ENCODE data around the gene CPTP. TPM values are rescaled to one million over a fixed set of nuclear protein-coding genes. Genes with fewer than 3 reads are reported as not detected.

CPTP gene
- total RNA-seq, 1 experiment from 2014 or later: 52.2 TPM

DNA sequence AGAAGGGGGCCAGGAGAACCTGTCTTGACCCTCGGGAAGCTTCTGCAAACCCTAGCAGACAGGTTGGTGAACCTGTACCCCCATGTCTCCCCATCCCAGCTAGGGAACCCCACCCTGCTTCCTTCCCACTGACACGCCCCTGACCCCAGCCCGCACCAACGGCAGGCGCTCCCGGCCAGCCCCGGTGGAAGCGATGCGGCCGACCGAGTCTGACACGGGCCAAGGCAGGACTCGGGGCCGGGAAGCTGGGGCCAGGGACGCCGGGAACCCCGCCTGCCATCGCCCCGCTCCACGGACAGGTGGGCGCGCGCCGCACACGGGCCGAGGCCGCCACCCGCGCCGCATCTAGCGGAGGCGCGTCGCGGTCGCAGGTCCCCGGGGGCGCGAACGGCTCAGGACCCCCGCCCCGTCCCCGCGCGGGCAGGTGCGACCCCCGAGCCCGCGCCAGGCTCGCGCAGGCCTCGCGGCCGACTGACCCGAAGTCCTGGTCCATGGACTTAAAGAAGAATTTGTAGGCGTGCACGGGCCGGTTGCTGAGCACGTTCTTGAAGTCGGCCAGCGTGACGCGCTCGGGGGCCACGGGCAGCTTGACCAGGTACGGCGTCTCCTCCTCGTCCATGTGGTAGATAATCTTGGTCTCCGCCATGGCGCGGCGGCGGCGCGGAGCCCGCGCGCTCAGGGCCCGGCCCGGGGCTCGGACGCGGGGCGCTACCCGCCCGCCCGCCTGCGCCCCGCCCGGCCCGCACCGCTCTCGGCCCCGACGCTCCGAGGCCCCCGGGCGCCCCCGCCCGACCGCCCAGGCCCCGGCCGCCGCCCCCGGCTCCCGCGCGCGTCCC lies 24.0 kb downstream of the CPTP start:
- ATAC-seq (peak; percentile 2), DNase-seq (ENCODE audit: low read depth, low spot score) (no peak)
- H3K36me3 ChIP-seq (ENCODE audit: control insufficient read depth, insufficient read depth, low read length): no peaks in the 10 kb centered on the region; the same call in 1 of the 2 replicates
- in situ Hi-C loops (cut with HindIII; ENCODE audit: low pct_unique_long_range_greater_than_20kb, low sequenced_read_pairs): no loop called here
- H3K27ac ChIP-seq (ENCODE audit: low read length): peak overlapping the region; percentile 93
- POLR2A ChIA-PET: interaction anchor here (0.5 to 0.6 kb wide), 2 partner anchors 156 to 388 kb away, joined by 3 read pairs; no protein-coding TSS in a partner anchor
- peak overlapping the region; percentile 74 to 85 for H3K4me3 ChIP-seq (ENCODE audit: low read depth in 2 of 2, low read length in 2 of 2)
- intact Hi-C loops (cut with micrococcal nuclease; ENCODE audit: unreplicated experiment): no loop called here
- CTCF ChIA-PET: no interaction called here
- H3K9me3 ChIP-seq (ENCODE audit: control insufficient read depth, insufficient read depth, low read depth, low read length): no peaks in the 10 kb centered on the region
- BruUV-seq (replicated peaks): no TSS peak
- no peaks in the 10 kb centered on the region for H3K27me3 ChIP-seq (ENCODE audit: control insufficient read depth, insufficient read depth, low read length)
- H3K4me1 ChIP-seq (ENCODE audit: control insufficient read depth, insufficient read depth, low read length): peaks cover 60% of the 10 kb centered on the region
- TF ChIP-seq, protein P1, sequence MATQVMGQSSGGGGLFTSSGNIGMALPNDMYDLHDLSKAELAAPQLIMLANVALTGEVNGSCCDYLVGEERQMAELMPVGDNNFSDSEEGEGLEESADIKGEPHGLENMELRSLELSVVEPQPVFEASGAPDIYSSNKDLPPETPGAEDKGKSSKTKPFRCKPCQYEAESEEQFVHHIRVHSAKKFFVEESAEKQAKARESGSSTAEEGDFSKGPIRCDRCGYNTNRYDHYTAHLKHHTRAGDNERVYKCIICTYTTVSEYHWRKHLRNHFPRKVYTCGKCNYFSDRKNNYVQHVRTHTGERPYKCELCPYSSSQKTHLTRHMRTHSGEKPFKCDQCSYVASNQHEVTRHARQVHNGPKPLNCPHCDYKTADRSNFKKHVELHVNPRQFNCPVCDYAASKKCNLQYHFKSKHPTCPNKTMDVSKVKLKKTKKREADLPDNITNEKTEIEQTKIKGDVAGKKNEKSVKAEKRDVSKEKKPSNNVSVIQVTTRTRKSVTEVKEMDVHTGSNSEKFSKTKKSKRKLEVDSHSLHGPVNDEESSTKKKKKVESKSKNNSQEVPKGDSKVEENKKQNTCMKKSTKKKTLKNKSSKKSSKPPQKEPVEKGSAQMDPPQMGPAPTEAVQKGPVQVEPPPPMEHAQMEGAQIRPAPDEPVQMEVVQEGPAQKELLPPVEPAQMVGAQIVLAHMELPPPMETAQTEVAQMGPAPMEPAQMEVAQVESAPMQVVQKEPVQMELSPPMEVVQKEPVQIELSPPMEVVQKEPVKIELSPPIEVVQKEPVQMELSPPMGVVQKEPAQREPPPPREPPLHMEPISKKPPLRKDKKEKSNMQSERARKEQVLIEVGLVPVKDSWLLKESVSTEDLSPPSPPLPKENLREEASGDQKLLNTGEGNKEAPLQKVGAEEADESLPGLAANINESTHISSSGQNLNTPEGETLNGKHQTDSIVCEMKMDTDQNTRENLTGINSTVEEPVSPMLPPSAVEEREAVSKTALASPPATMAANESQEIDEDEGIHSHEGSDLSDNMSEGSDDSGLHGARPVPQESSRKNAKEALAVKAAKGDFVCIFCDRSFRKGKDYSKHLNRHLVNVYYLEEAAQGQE (IDR thresholded peaks at IDR 0.05; ENCODE audit: insufficient read depth in 1 of 2, low read depth in 2 of 2, low read length in 1 of 2): no peak
- TF ChIP-seq SIN3A (IDR thresholded peaks at IDR 0.05; ENCODE audit: borderline replicate concordance, insufficient read depth, low read depth, low read length): peak; percentile 29; the same call in 1 of the 2 replicates

DNA sequence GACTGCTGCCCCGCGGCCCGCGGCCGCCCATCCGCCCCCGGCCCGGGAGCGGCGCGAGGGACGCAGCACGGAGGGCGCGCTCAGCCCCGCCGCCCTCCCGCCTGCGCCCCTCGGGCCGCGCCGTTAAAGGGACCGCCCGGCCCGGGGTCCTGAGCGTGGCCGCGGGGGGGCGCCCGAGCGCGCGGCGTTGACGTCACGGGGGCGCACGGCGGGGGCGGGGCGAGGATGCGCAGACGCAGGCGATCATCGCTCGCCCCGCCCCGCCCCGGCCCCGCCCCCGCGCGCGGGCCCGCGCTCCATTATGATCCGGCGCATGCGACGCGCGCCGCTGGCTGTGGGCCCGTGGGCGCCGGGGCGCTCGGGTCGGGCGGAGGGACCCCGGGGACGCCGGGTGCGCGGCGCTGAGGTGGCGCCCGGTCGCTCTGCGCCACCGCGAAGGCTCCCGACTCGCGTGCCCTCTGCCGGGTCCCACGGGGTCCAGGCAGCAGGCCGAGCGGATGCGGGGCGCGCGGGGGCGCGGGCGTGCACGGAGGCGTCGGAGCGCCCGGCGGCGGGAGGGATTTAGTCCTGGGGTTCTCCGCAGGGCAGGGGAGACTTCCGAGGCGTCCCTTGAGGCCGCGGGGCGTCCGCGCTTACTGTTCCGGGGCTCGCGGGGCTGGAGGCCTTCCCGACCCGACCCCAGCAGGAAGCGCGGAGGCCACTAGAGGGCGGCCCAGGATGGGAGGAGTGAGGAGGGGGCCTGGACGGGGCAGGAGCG lies 24.8 kb downstream of the CPTP start, which contains the start of gene DVL1:
Gene DVL1 (minus strand): TSS at position 163 of the 757 bp plus-strand sequence. CDS start 353 bp downstream, outside the sequence.
- POLR2A ChIA-PET: interaction anchor here (0.6 kb wide), 1 partner anchor 155 kb away, joined by 3 read pairs; no protein-coding TSS in a partner anchor
- intact Hi-C loops (cut with micrococcal nuclease; ENCODE audit: unreplicated experiment): no loop called here
- peaks cover 57% of the 10 kb centered on the region for H3K4me1 ChIP-seq (ENCODE audit: control insufficient read depth, insufficient read depth, low read length)

More for the DNA sequence above, 24.8 kb downstream of the CPTP start, which contains the start of gene DVL1:
- in situ Hi-C loops (cut with HindIII; ENCODE audit: low pct_unique_long_range_greater_than_20kb, low sequenced_read_pairs): no loop called here
- no peaks in the 10 kb centered on the region for H3K9me3 ChIP-seq (ENCODE audit: control insufficient read depth, insufficient read depth, low read depth, low read length)
- TF ChIP-seq, protein P2, sequence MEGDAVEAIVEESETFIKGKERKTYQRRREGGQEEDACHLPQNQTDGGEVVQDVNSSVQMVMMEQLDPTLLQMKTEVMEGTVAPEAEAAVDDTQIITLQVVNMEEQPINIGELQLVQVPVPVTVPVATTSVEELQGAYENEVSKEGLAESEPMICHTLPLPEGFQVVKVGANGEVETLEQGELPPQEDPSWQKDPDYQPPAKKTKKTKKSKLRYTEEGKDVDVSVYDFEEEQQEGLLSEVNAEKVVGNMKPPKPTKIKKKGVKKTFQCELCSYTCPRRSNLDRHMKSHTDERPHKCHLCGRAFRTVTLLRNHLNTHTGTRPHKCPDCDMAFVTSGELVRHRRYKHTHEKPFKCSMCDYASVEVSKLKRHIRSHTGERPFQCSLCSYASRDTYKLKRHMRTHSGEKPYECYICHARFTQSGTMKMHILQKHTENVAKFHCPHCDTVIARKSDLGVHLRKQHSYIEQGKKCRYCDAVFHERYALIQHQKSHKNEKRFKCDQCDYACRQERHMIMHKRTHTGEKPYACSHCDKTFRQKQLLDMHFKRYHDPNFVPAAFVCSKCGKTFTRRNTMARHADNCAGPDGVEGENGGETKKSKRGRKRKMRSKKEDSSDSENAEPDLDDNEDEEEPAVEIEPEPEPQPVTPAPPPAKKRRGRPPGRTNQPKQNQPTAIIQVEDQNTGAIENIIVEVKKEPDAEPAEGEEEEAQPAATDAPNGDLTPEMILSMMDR (IDR thresholded peaks at IDR 0.05): peak; percentile 79; the same call in 1 of the 2 replicates
- no peak; the same call in 1 of the 2 replicates for TF ChIP-seq TCF7L2 (IDR thresholded peaks at IDR 0.05; ENCODE audit: low read depth, low read length)
- H3K4me3 ChIP-seq (ENCODE audit: low read depth in 2 of 2, low read length in 2 of 2): peak within 1 kb of the TSS; percentile 74 to 85
- peak; percentile 37 for ATAC-seq
- CTCF ChIA-PET: no interaction called here
- BruUV-seq (replicated peaks): no TSS peak
- DNase-seq (ENCODE audit: low read depth, low spot score): no peak
- H3K27me3 ChIP-seq (ENCODE audit: control insufficient read depth, insufficient read depth, low read length): no peaks in the 10 kb centered on the region
- peak within 1 kb of the TSS; percentile 93 for H3K27ac ChIP-seq (ENCODE audit: low read length)
- no peaks in the 10 kb centered on the region; the same call in 1 of the 2 replicates for H3K36me3 ChIP-seq (ENCODE audit: control insufficient read depth, insufficient read depth, low read length)
